22Rv1 (cell line): Measurements from ENCODE around the gene B9D2.

Experiments used
- H3K27ac ChIP-seq: fragments of 450-650 bp; 2 replicates; pipeline ENCODE4 v1.5.1; 2017
- CTCF ChIP-seq: fragments of 450-650 bp; IDR thresholded peaks from 2 replicates; pipeline ENCODE4 v1.5.1; 2017; ENCODE audit warnings: mild to moderate bottlenecking
- ZFX ChIP-seq: fragments of 450-650 bp; IDR thresholded peaks from 2 replicates; pipeline ENCODE4 v1.6.1; 2017; ENCODE audit warnings: antibody characterized with exemption, borderline replicate concordance

Gene B9D2

GRCh38 chr19:41321204-41321599, 42.7 kb downstream of the B9D2 start:
- no peak overlapping the region for H3K27ac ChIP-seq
- TF ChIP-seq CTCF = no peak
- TF ChIP-seq ZFX = no peak

GRCh38 chr19:41320568-41320967, 43.4 kb downstream of the B9D2 start:
- no peak overlapping the region for H3K27ac ChIP-seq
- TF ChIP-seq ZFX = no peak
- no peak for TF ChIP-seq CTCF

GRCh38 chr19:41320185-41320518, 43.8 kb downstream of the B9D2 start:
- no peak overlapping the region for H3K27ac ChIP-seq
- TF ChIP-seq CTCF (no peak), ZFX (no peak)

- TF ChIP-seq CTCF (no peak), ZFX (no peak)
- H3K27ac ChIP-seq = no peak overlapping the region
These were observed 44.3 kb downstream of the B9D2 start for GRCh38 chr19:41319500-41320184.

- TF ChIP-seq CTCF (no peak), ZFX (no peak)
- H3K27ac ChIP-seq = no peak overlapping the region
These were observed 45.1 kb downstream of the B9D2 start for GRCh38 chr19:41318696-41319499.

- TF ChIP-seq ZFX (no peak), CTCF (no peak)
- no peak overlapping the region for H3K27ac ChIP-seq
These were observed 47.5 kb downstream of the B9D2 start for GRCh38 chr19:41316306-41316920.

GRCh38 chr19:41311613-41312012, 52.3 kb downstream of the B9D2 start:
- TF ChIP-seq CTCF (no peak), ZFX (no peak)

More at GRCh38 chr19:41311613-41312012, 52.3 kb downstream of the B9D2 start:
- H3K27ac ChIP-seq = no peak overlapping the region
